B cell (primary cell): ENCODE measurements around the gene MARCHF10. TPM values are rescaled to one million over a fixed set of nuclear protein-coding genes. Genes with fewer than 3 reads are reported as not detected.

Experiments
- ATAC-seq: fragments of 200-7000 bp; cut with Tn5 transposase; one replicate; pipeline ENCODE4 v1.10.0; 2021; ENCODE audit warnings: low read depth, mild to moderate bottlenecking, moderate number of reproducible peaks, moderate library complexity
- CTCF ChIA-PET: fragments of 350-600 bp; sonication (Branson Sonifier 250); formaldehyde crosslinking; loops from one replicate; lab custom pipeline; 2021; ENCODE audit warnings: antibody characterized with exemption, inconsistent platforms; lab: Charles Lee
- POLR2A ChIA-PET: fragments of 350-600 bp; sonication (Branson Sonifier 250); formaldehyde crosslinking; loops from one replicate; lab custom pipeline; 2021; ENCODE audit warnings: antibody characterized with exemption; lab: Charles Lee
- DNase-seq: peaks from one replicate; pipeline ENCODE4 v3.0.0; 2013
- H2AFZ ChIP-seq: 2 replicates; pipeline ENCODE4 v1.6.1; 2012; ENCODE audit warnings: mild to moderate bottlenecking, low read depth, low read length; ENCODE audit not compliant: insufficient read depth, poor library complexity, severe bottlenecking
- H3K27ac ChIP-seq, 2 donors: 1 replicate in 1 of 2; 2 replicates in 1 of 2; pipeline ENCODE4 v1.5.1; 2012 to 2013; ENCODE audit warnings: low read length in 2 of 2, mild to moderate bottlenecking in 2 of 2, moderate library complexity in 1 of 2
- H3K27me3 ChIP-seq, 4 experiments: fragments of 200-600 bp in 1 of 4; sonication (generic) in 1 of 4; replicated peaks in 1 of 4; 1 replicate in 2 of 4; 2 replicates in 2 of 4; pipeline versions ENCODE4 v1.6.1 to v1.7.0; 2013 to 2016; ENCODE audit warnings: low read length in 3 of 4, mild to moderate bottlenecking in 2 of 4, mixed read lengths in 1 of 4, moderate library complexity in 1 of 4; ENCODE audit not compliant: insufficient read depth in 4 of 4, control insufficient read depth in 3 of 4; ENCODE audit errors: control extremely low read depth in 1 of 4
- H3K36me3 ChIP-seq, 2 experiments: replicated peaks in 1 of 2; 1 replicate in 1 of 2; 2 replicates in 1 of 2; pipeline versions ENCODE4 v1.6.1 to v1.7.1; 2013; ENCODE audit warnings: low read length in 1 of 2; ENCODE audit not compliant: insufficient read depth in 2 of 2, control insufficient read depth in 1 of 2; ENCODE audit errors: control extremely low read depth in 1 of 2, extremely low read depth in 1 of 2
- H3K4me1 ChIP-seq, 2 donors: fragments of 200-600 bp in 1 of 2; sonication (generic) in 1 of 2; 1 replicate in 1 of 2; 2 replicates in 1 of 2; pipeline versions ENCODE4 v1.5.1 to v1.6.1; 2013 to 2017; ENCODE audit warnings: low read length in 2 of 2; ENCODE audit not compliant: control insufficient read depth in 2 of 2, insufficient read depth in 2 of 2
- H3K4me2 ChIP-seq: replicated peaks from 2 replicates; pipeline ENCODE3; 2012; ENCODE audit warnings: mild to moderate bottlenecking, low read depth, low read length; ENCODE audit not compliant: poor library complexity, severe bottlenecking
- H3K4me3 ChIP-seq, 5 experiments: fragments of 200-600 bp in 1 of 5; sonication (generic) in 1 of 5; 1 replicate in 3 of 5; 2 replicates in 2 of 5; pipeline versions ENCODE4 v1.5.1 to v1.7.0; 2011 to 2016; ENCODE audit warnings: low read length in 4 of 5, mild to moderate bottlenecking in 4 of 5, low read depth in 2 of 5, control low read depth in 1 of 5, moderate library complexity in 1 of 5; ENCODE audit not compliant: insufficient read depth in 1 of 5; ENCODE audit errors: control extremely low read depth in 1 of 5, extremely low read depth in 1 of 5
- H3K79me2 ChIP-seq: fragments of 200-600 bp; sonication (generic); one replicate; pipeline ENCODE4 v1.6.0; 2016; ENCODE audit warnings: low read length; ENCODE audit not compliant: control insufficient read depth, insufficient read depth
- H3K9ac ChIP-seq: fragments of 200-600 bp; sonication (generic); 2 replicates; pipeline ENCODE4 v1.6.1; 2017; ENCODE audit warnings: mild to moderate bottlenecking, low read length, moderate library complexity
- H3K9me3 ChIP-seq, 3 donors: one replicate each; pipeline versions ENCODE4 v1.6.1 to v1.7.1; 2013; ENCODE audit warnings: low read length in 2 of 3; ENCODE audit not compliant: control insufficient read depth in 2 of 3, insufficient read depth in 1 of 3; ENCODE audit errors: control extremely low read depth in 1 of 3
- H4K20me1 ChIP-seq: 2 replicates; pipeline ENCODE4 v1.6.0; 2012; ENCODE audit warnings: mild to moderate bottlenecking, low read length; ENCODE audit not compliant: insufficient read depth, control insufficient read depth, poor library complexity, severe bottlenecking
- H3K27ac Mint-ChIP-seq: one replicate; pipeline ENCODE4 v1.8.0; 2021; ENCODE audit warnings: mixed read lengths
- H3K27me3 Mint-ChIP-seq: one replicate; pipeline ENCODE4 v1.8.0; 2021; ENCODE audit warnings: mixed read lengths
- H3K4me1 Mint-ChIP-seq: one replicate; pipeline ENCODE4 v1.8.0; 2021; ENCODE audit warnings: mixed read lengths
- H3K4me3 Mint-ChIP-seq: one replicate; pipeline ENCODE4 v1.8.0; 2021; ENCODE audit warnings: mixed read lengths
- H3K9me3 Mint-ChIP-seq: one replicate; pipeline ENCODE4 v1.8.0; 2022; ENCODE audit warnings: mixed read lengths; ENCODE audit not compliant: insufficient read depth
- EZH2 ChIP-seq: IDR thresholded peaks from 2 replicates; pipeline ENCODE4 v1.6.1; 2012; ENCODE audit warnings: borderline replicate concordance, low read depth, mild to moderate bottlenecking, moderate library complexity, low read length; ENCODE audit not compliant: insufficient read depth, poor library complexity, severe bottlenecking
- WGBS: methylation state at CpG from one replicate; pipeline ENCODE4 v1.1.5; 2013; ENCODE audit warnings: missing lambda C conversion rate; ENCODE audit not compliant: insufficient coverage; 5-methylcytosine and 5-hydroxymethylcytosine counted together
- intact Hi-C: fragments of 100-400 bp; cut with micrococcal nuclease; formaldehyde crosslinking; loops from one replicate; pipeline ENCODE4 v1.10.0; 2022
- polyA plus RNA-seq: library from polyadenylated mRNA; depleted of rRNA; stranded (reverse); fragments of >200 nt; gene quantifications from 2 replicates; pipeline ENCODE4 v1.2.3, GENCODE V29; 2012
- total RNA-seq, 2 donors: library from RNA; stranded (reverse); fragments of 120-200 nt in 1 of 2; gene quantifications; 1 replicate in 1 of 2; 2 replicates in 1 of 2; pipeline versions ENCODE4 v1.2.3 to v1.2.4, GENCODE V29; 2013 to 2022
- TF ChIP-seq, protein P1 (sequence below): fragments of 200-600 bp; IDR thresholded peaks from one replicate; pipeline ENCODE4 v1.8.0; 2022; ENCODE audit warnings: antibody characterized with exemption, mild to moderate bottlenecking

MARCHF10 gene
- total and polyA plus RNA-seq, 2 donors (not counting 1 experiment from before 2014, with no cell fraction given), result 0.24 TPM; not detected in 1

DNA sequence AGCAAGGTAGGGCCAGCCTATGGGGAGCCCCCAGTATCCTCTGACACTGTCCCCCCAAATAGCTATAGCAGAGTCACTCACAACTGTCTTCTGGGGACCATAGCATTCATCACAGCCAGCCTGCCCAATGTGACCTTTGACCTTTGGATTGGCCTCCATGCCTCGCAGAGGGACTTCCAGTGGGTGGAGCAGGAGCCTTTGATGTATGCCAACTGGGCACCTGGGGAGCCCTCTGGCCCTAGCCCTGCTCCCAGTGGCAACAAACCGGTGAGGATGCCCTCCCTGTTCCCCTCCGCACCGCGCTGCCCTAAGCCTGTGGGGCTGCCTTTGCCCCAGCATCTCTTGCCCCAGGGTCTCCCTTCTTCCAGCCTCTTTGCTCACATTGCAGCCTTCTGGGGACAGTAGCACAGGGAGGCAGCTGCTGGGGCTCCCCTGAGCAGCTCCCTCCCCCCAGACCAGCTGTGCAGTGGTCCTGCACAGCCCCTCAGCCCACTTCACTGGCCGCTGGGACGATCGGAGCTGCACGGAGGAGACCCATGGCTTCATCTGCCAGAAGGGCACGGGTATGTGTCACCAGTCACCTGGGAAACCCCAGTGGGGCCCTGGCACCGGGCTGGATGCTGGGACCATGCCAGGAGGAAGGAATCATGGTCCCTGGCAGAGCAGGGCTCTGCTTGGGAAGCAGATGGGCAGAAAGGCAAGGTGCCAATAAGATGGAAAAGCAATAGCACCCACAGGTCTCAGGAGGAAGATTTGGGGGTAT is 119.5 kb downstream of the MARCHF10 start:
- no peak overlapping the region for H3K4me2 ChIP-seq
- H3K36me3 ChIP-seq, result no peaks in the 10 kb centered on the region
- no peak overlapping the region for H3K4me3 ChIP-seq
- H3K79me2 ChIP-seq, result no peaks in the 10 kb centered on the region
- H3K27me3 ChIP-seq, result no peaks in the 10 kb centered on the region
- H3K9ac ChIP-seq, result no peak overlapping the region
- no peak overlapping the region for H3K4me3 Mint-ChIP-seq
- ChIA-PET POLR2A (no interaction called here), CTCF (no interaction called here)
- 92% methylated on average over 11 of the region's 11 CpGs for WGBS
- DNase-seq, result no peak
- no peaks in the 10 kb centered on the region for H4K20me1 ChIP-seq
- H3K4me1 ChIP-seq, result no peaks in the 10 kb centered on the region
- no peaks in the 10 kb centered on the region for H3K27me3 Mint-ChIP-seq
- no peak for ATAC-seq
- no peaks in the 10 kb centered on the region for H3K4me1 Mint-ChIP-seq
- intact Hi-C loops, result no loop called here
- no peaks in the 10 kb centered on the region for H3K9me3 ChIP-seq
- H3K9me3 Mint-ChIP-seq, result no peaks in the 10 kb centered on the region
- H3K27ac Mint-ChIP-seq, result no peak overlapping the region
- H3K27ac ChIP-seq, result no peak overlapping the region
- TF ChIP-seq, protein P1, sequence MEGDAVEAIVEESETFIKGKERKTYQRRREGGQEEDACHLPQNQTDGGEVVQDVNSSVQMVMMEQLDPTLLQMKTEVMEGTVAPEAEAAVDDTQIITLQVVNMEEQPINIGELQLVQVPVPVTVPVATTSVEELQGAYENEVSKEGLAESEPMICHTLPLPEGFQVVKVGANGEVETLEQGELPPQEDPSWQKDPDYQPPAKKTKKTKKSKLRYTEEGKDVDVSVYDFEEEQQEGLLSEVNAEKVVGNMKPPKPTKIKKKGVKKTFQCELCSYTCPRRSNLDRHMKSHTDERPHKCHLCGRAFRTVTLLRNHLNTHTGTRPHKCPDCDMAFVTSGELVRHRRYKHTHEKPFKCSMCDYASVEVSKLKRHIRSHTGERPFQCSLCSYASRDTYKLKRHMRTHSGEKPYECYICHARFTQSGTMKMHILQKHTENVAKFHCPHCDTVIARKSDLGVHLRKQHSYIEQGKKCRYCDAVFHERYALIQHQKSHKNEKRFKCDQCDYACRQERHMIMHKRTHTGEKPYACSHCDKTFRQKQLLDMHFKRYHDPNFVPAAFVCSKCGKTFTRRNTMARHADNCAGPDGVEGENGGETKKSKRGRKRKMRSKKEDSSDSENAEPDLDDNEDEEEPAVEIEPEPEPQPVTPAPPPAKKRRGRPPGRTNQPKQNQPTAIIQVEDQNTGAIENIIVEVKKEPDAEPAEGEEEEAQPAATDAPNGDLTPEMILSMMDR, result no peak
- TF ChIP-seq EZH2, result no peak
- no peak overlapping the region for H2AFZ ChIP-seq

DNA sequence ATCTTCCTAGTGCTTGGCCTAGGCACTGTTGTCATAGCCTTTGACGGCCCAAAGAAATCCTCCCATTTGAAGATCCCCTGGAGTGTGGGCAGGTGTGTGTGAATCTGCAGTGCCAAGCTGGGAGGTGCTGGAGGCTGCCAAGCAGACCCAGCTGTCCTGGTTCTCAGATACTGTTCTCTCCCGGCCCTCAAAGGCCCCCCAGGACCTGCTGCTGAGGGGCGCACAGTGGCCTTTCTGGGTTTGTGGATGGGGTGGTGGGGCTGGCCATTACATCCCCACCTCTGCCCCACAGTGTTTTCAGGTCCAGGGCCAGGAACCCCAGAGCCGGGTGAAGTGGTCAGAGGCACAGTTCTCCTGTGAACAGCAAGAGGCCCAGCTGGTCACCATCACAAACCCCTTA is 120.1 kb downstream of the MARCHF10 start:
- H3K9me3 ChIP-seq, result no peaks in the 10 kb centered on the region
- no peaks in the 10 kb centered on the region for H4K20me1 ChIP-seq
- H3K4me3 ChIP-seq, result no peak overlapping the region
- Mint-ChIP-seq H3K4me1 (no peaks in the 10 kb centered on the region), H3K4me3 (no peak overlapping the region), H3K9me3 (no peaks in the 10 kb centered on the region), H3K27ac (no peak overlapping the region), H3K27me3 (no peaks in the 10 kb centered on the region)
- intact Hi-C loops, result no loop called here
- H3K4me2 ChIP-seq, result no peak overlapping the region
- no peaks in the 10 kb centered on the region for H3K36me3 ChIP-seq
- no peak overlapping the region for H2AFZ ChIP-seq
- POLR2A ChIA-PET, result no interaction called here
- TF ChIP-seq EZH2, result no peak
- TF ChIP-seq, protein P1, result no peak
- ATAC-seq (no peak), DNase-seq (no peak)
- no peaks in the 10 kb centered on the region for H3K4me1 ChIP-seq
- H3K27me3 ChIP-seq, result no peaks in the 10 kb centered on the region
- WGBS, result 100% methylated on average over 2 of the region's 4 CpGs
- CTCF ChIA-PET, result no interaction called here
- H3K9ac ChIP-seq, result no peak overlapping the region
- no peak overlapping the region for H3K27ac ChIP-seq
- H3K79me2 ChIP-seq, result no peaks in the 10 kb centered on the region
